ENCODE measurements around the gene KDSR. TPM values are rescaled to one million over a fixed set of nuclear protein-coding genes. Genes with fewer than 3 reads are reported as not detected.

KDSR gene
- total RNA-seq, 1 experiment from 2014 or later = 26.2 TPM

DNA sequence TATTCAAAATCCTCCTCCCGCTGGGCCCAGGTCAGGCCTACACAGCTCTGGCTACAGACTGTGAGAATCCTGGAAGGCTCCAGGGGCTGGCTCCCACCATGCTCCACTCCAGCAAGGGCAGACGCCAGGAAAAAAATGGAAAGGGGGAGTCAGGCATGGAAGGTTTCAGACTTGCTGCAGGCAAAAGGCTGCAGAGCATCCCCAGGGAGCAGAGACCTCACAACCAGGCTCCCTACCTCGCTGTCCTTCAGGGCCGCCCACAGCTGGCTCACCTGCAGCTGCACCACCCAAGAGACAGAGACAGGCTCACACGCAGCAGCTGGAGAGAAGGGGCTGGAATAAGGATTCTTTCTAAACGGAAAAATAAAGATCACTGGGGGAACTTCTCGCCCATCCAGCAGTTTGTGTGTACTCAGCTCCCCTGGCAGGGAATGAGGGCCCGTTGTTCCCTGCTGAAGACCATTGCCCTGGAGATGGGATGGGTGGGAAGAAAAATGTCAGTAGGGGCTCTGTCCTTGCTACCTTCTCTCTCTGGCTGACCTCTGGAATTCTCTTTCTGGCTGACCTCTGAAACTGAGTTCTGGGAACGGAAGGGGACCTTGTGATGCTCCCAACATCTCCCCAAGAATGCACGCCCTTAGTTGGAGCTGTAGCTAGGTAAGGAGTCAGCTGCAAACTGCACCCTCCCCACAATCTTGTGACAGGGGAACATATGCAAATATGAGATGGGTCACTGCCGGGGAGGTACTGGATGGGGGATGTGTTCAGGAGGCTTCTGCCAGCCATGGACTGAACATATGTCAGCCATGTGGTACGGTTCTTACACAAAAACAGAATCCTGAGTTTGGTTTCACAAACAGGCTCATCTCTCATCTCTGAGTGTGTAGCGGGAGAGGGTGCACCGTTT is 81.9 kb downstream of the KDSR start:
- no peak for DNase-seq (ENCODE audit: low read depth)

DNA sequence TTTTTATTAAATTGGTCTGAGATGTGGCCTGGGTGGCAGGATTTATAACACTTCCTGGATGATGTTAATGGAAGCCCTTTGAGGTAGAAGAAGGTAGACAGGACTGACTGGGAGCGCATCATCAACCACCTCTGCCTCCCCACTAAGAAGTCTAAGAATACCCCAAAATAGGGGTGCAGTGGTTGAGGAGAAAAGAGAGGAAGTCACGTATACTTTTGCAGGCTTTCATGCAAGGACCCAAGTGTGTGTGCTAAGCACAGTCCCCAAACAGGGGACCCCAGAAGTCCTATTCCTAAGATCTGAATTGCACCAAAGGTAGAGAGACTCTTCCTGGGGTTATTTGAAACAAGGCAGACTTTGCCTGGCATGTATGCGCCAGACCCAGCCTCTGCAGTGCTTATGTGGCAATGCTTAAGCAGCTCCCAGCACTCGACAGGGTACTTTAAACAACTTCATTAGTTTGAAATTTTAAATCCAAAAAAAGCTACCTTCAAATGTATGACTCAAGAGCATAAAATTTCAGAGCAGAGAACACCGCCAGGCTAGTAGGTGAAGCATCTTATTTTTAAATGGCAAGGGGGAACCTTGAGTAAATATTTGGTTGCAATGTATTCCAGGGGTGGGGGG is 82.7 kb downstream of the KDSR start:
- DNase-seq (ENCODE audit: low read depth) = no peak

DNA sequence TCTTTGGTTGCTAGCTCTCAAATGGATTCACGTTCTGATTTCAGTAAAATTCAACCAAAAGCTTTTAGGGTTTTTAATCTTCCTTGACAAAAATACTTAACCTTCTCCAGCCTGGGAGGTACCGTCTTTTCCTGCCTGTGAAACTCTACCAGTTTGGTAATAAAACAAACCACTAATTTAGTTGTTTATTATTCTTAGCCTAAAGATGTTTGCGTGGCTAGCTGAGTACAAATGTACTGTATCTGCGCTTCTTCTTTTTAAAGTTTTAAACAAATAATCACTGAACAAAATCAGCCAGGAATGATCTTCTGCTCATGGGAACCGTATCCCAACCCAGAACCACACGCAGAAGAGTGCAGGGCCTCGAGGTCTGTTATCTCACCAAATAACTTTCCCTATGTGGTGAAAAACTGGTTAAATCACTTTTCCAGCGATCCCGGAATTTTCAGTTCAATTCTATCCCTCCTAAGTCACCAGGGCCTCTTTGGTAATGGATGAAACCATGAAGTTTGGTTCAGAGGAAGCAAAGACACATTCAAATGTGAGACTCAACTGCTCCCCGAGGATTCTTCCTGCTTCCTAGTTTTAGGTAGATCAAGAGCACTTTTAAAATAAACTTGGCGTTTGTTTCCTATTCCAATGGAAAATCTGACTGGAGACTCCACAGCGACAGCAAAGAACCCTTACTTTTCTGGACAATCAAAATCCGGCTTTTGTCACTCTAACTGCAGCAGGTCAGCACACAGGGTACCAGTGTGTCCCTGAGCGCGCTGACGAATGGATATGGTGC is 83.5 kb downstream of the KDSR start:
- DNase-seq (ENCODE audit: low read depth) = no peak

DNA sequence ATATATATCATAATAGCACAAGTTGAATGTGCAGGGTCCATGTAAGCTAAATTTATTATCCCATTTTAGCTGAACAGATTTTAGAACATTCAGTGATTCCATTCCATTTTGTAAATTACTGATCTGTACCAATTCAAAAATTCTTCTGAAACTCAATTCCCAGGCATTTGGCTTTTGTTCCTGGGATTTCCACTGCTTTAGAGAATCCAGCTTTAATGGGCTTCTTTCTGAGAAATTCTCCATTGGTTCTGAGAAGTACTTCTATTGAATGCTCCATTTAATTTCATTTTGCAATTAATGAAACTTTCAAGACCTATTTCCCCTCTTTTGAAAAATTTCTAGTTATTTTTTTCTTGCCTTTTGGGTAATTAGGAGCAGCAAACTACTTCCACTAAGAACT is 84.2 kb downstream of the KDSR start:
- no peak for DNase-seq (ENCODE audit: low read depth)

Other genes with a start within 250 kb of the KDSR start
- 2.2 and 2.7 TPM in 2 replicates for gene BCL2, start 47.4 kb downstream of the KDSR start, total RNA-seq (2014; rRNA removed; shearing (Covaris generic))
- gene VPS4B, start 55.3 kb upstream of the KDSR start, total RNA-seq (2014; rRNA removed; shearing (Covaris generic)) = 36.9 and 42.8 TPM in 2 replicates
- gene SERPINB5, start 109.8 kb upstream of the KDSR start, total RNA-seq (2014; rRNA removed; shearing (Covaris generic)) = not detected in 2 replicates
- not detected in 2 replicates for gene SERPINB12, start 175.2 kb upstream of the KDSR start, total RNA-seq (2014; rRNA removed; shearing (Covaris generic))
- not detected in 2 replicates for gene SERPINB13, start 220.1 kb upstream of the KDSR start, total RNA-seq (2014; rRNA removed; shearing (Covaris generic))

All from Daoy (cell line).